Measurements from ENCODE around the gene GDPD5. TPM values are rescaled to one million over a fixed set of nuclear protein-coding genes. Genes with fewer than 3 reads are reported as not detected.

GDPD5 gene
- total RNA-seq, 2 donors from 2014 or later, result 3.0 to 8.6 TPM

DNA sequence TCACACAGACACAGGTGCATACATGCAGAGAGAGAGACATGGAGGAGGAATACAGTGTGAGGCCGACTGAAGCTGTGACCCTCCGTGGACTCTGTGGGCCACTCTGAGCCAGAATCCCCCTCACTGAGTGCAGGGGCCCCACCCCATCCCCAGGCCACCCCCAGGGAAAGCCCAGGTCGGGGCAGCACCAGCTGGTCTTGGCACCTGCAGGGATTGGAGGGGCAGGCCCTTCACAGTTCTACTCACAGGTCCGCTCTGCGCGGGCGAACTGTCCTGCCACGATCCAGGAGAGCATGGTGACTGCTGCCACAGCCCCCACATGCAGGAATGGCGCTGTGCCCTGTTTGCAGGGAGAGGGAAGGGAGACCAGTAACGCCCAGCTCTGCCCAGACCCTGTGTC is 76.5 kb downstream of the GDPD5 start:
- 81 to 90% methylated on average over 7 to 10 of the region's 10 CpGs for WGBS, 2 experiments (ENCODE audit: insufficient coverage in 1 of 2, insufficient read length in 1 of 2)
- H3K9me3 Mint-ChIP-seq, result no peaks in the 10 kb centered on the region
- Histone ChIP-seq H3K4me1 (ENCODE audit: control insufficient read depth, insufficient read depth, low read length) (no peaks in the 10 kb centered on the region), H3K4me3 (ENCODE audit: low read length) (no peak overlapping the region), H3K27ac (ENCODE audit: low read depth, low read length) (no peak overlapping the region), H3K9me3 (ENCODE audit: control insufficient read depth, low read length) (no peaks in the 10 kb centered on the region), H3K36me3 (ENCODE audit: control insufficient read depth, insufficient read depth, low read length) (no peaks in the 10 kb centered on the region), H3K9ac (ENCODE audit: extremely low read depth, low read length, poor library complexity, severe bottlenecking) (no peak overlapping the region), H3K27me3 (ENCODE audit: control insufficient read depth, insufficient read depth, low read length, poor library complexity, severe bottlenecking) (no peaks in the 10 kb centered on the region)
- peaks cover 2% of the 10 kb centered on the region for H3K27me3 Mint-ChIP-seq (ENCODE audit: insufficient read depth)
- no peak for DNase-seq
- no peak overlapping the region for H3K4me3 Mint-ChIP-seq
- H3K36me3 Mint-ChIP-seq (ENCODE audit: low read depth), result no peaks in the 10 kb centered on the region
- no peaks in the 10 kb centered on the region for H3K4me1 Mint-ChIP-seq
- H3K27ac Mint-ChIP-seq, result no peak overlapping the region
- no peak for TF ChIP-seq CTCF (conservative IDR thresholded peaks at IDR 0.05)

- Mint-ChIP-seq H3K4me3 (no peak overlapping the region), H3K27me3 (ENCODE audit: insufficient read depth) (peaks cover 5% of the 10 kb centered on the region), H3K27ac (no peak overlapping the region), H3K9me3 (no peaks in the 10 kb centered on the region), H3K4me1 (no peaks in the 10 kb centered on the region), H3K36me3 (ENCODE audit: low read depth) (no peaks in the 10 kb centered on the region)
- no peaks in the 10 kb centered on the region for H3K9me3 ChIP-seq (ENCODE audit: control insufficient read depth, low read length)
- TF ChIP-seq CTCF (conservative IDR thresholded peaks at IDR 0.05), result no peak
- no peak overlapping the region for H3K4me3 ChIP-seq (ENCODE audit: low read length)
- H3K27me3 ChIP-seq (ENCODE audit: control insufficient read depth, insufficient read depth, low read length, poor library complexity, severe bottlenecking), result no peaks in the 10 kb centered on the region
- no peaks in the 10 kb centered on the region for H3K36me3 ChIP-seq (ENCODE audit: control insufficient read depth, insufficient read depth, low read length)
- 69 to 88% methylated on average over 3 to 5 of the region's 5 CpGs for WGBS, 2 experiments (ENCODE audit: insufficient coverage in 1 of 2, insufficient read length in 1 of 2)
- no peak for DNase-seq
- no peak overlapping the region for H3K9ac ChIP-seq (ENCODE audit: extremely low read depth, low read length, poor library complexity, severe bottlenecking)
- H3K27ac ChIP-seq (ENCODE audit: low read depth, low read length), result no peak overlapping the region
- no peaks in the 10 kb centered on the region for H3K4me1 ChIP-seq (ENCODE audit: control insufficient read depth, insufficient read depth, low read length)
Observed at GRCh38 chr11:75447415-75447814, 78.3 kb downstream of the GDPD5 start.

GRCh38 chr11:75445315-75445953 is 80.3 kb downstream of the GDPD5 start:
- Mint-ChIP-seq H3K27me3 (ENCODE audit: insufficient read depth) (peaks cover 3% of the 10 kb centered on the region), H3K4me1 (peaks cover under 1% of the 10 kb centered on the region), H3K36me3 (ENCODE audit: low read depth) (no peaks in the 10 kb centered on the region), H3K4me3 (no peak overlapping the region), H3K9me3 (no peaks in the 10 kb centered on the region), H3K27ac (no peak overlapping the region)
- Histone ChIP-seq H3K4me1 (ENCODE audit: control insufficient read depth, insufficient read depth, low read length) (no peaks in the 10 kb centered on the region), H3K36me3 (ENCODE audit: control insufficient read depth, insufficient read depth, low read length) (no peaks in the 10 kb centered on the region), H3K27me3 (ENCODE audit: control insufficient read depth, insufficient read depth, low read length, poor library complexity, severe bottlenecking) (no peaks in the 10 kb centered on the region), H3K9me3 (ENCODE audit: control insufficient read depth, low read length) (no peaks in the 10 kb centered on the region), H3K27ac (ENCODE audit: low read depth, low read length) (no peak overlapping the region), H3K9ac (ENCODE audit: extremely low read depth, low read length, poor library complexity, severe bottlenecking) (no peak overlapping the region), H3K4me3 (ENCODE audit: low read length) (no peak overlapping the region)
- 37% methylated on average over 6 of the region's 6 CpGs; no CpG with 5 or more reads in 1 of the 2 experiments for WGBS, 2 experiments (ENCODE audit: insufficient coverage in 1 of 2, insufficient read length in 1 of 2)
- peak; percentile 95 for TF ChIP-seq CTCF (conservative IDR thresholded peaks at IDR 0.05)
- peak; percentile 94 for DNase-seq
